HK-2 (cell line): ENCODE measurements around the gene TBC1D7.

Source experiments
- DNase-seq: peaks from one replicate; pipeline ENCODE4 v3.0.0-alpha.2; 2018; ENCODE audit not compliant: unreplicated experiment

Gene TBC1D7

GRCh38 chr6:13328076-13328874, at the start of gene TBC1D7:
Gene TBC1D7, minus strand, starts transcription at chr6:13328537. Its CDS starts 1,639 bp downstream, at chr6:13326898.
- DNase-seq = peak; percentile 96

- no peak for DNase-seq
These were observed 48.9 kb upstream of the TBC1D7 start for GRCh38 chr6:13377054-13377758.

GRCh38 chr6:13375360-13375878, 47.1 kb upstream of the TBC1D7 start:
- DNase-seq = no peak

- no peak for DNase-seq
These were observed 45.6 kb upstream of the TBC1D7 start for GRCh38 chr6:13373919-13374318.

GRCh38 chr6:13373488-13373886, 45.1 kb upstream of the TBC1D7 start:
- no peak for DNase-seq

GRCh38 chr6:13372688-13373487, 44.6 kb upstream of the TBC1D7 start:
- no peak for DNase-seq

GRCh38 chr6:13372076-13372475, 43.7 kb upstream of the TBC1D7 start:
- no peak for DNase-seq

- DNase-seq = no peak
These were observed 43.2 kb upstream of the TBC1D7 start for GRCh38 chr6:13371421-13372072.

GRCh38 chr6:13370623-13371022, 42.3 kb upstream of the TBC1D7 start:
- no peak for DNase-seq

GRCh38 chr6:13369591-13369990, 41.3 kb upstream of the TBC1D7 start:
- DNase-seq = no peak

GRCh38 chr6:13368731-13369115, 40.4 kb upstream of the TBC1D7 start:
- no peak for DNase-seq

- DNase-seq = no peak
These were observed 39.9 kb upstream of the TBC1D7 start for GRCh38 chr6:13368079-13368730.

- no peak for DNase-seq
These were observed 39.1 kb upstream of the TBC1D7 start for GRCh38 chr6:13367396-13367795.

- no peak for DNase-seq
These were observed 37.0 kb upstream of the TBC1D7 start for GRCh38 chr6:13365320-13365719.

- no peak for DNase-seq
These were observed 36.5 kb upstream of the TBC1D7 start for GRCh38 chr6:13364842-13365241.

GRCh38 chr6:13362412-13362811, 34.1 kb upstream of the TBC1D7 start:
- DNase-seq = peak; percentile 59

GRCh38 chr6:13360671-13361540, 32.6 kb upstream of the TBC1D7 start:
- no peak for DNase-seq

- no peak for DNase-seq
These were observed 30.9 kb upstream of the TBC1D7 start for GRCh38 chr6:13359287-13359686.

GRCh38 chr6:13358511-13358910, 30.2 kb upstream of the TBC1D7 start:
- DNase-seq = no peak

GRCh38 chr6:13357551-13358075, 29.3 kb upstream of the TBC1D7 start:
- peak; percentile 44 for DNase-seq
